HCT116 (cell line): ENCODE data around the gene KCNK18. TPM values are rescaled to one million over a fixed set of nuclear protein-coding genes. Genes with fewer than 3 reads are reported as not detected.

ENCODE experiments used
- ATAC-seq: fragments of 200-7000 bp; cut with Tn5 transposase; 2 replicates; pipeline ENCODE4 v1.9.1; 2020; ENCODE audit warnings: mild to moderate bottlenecking, moderate library complexity
- BruUV-seq: library from RNA; stranded (reverse); fragments of 400-500 nt; replicated peaks from 2 replicates; lab custom pipeline; 2021; lab: Mats Ljungman, UMichigan
- CTCF ChIA-PET: fragments of 300-600 bp; sonication (Branson Sonifier 250); formaldehyde crosslinking; loops from one replicate; lab custom pipeline; 2021; ENCODE audit warnings: antibody characterized with exemption; lab: Charles Lee
- POLR2A ChIA-PET: fragments of 300-600, 350-600 bp; sonication (Branson Sonifier 250); formaldehyde crosslinking; loops from one replicate; lab custom pipeline; 2021; ENCODE audit warnings: antibody characterized with exemption; lab: Charles Lee
- RAD21 ChIA-PET, 2 experiments: fragments of 300-600 bp; sonication (Branson Sonifier 250); formaldehyde crosslinking; loops; one replicate each; lab custom pipeline; 2023; ENCODE audit warnings: low total read pairs in 2 of 2; ENCODE audit not compliant: uncharacterized antibody in 2 of 2, unreplicated experiment in 2 of 2, low non-redundant PET in 1 of 2; lab: Charles Lee
- DNase-seq: peaks from one replicate; pipeline ENCODE4 v3.0.0-alpha.2; 2010; ENCODE audit warnings: low read depth, low spot score
- H2AFZ ChIP-seq: fragments of 200-600 bp; shearing (Covaris generic), sonication (generic); 2 replicates; pipeline ENCODE4 v1.6.1; 2017; ENCODE audit warnings: low read depth, mixed run types, mixed read lengths, antibody characterized with exemption, low read length; ENCODE audit not compliant: poor library complexity, severe bottlenecking
- H3K27ac ChIP-seq: 2 replicates; pipeline ENCODE4 v1.5.1; 2012; ENCODE audit warnings: low read depth, low read length
- H3K27me3 ChIP-seq: fragments of 200-600 bp; sonication (generic); 2 replicates; pipeline ENCODE4 v1.6.1; 2016; ENCODE audit warnings: mixed run types, low read length, mixed read lengths; ENCODE audit not compliant: insufficient read depth
- H3K36me3 ChIP-seq, 2 experiments: fragments of 200-500 bp in 1 of 2; fragments of 200-600 bp in 1 of 2; sonication (Bioruptor generic) in 1 of 2; sonication (generic) in 1 of 2; 2 replicates each; pipeline versions ENCODE4 v1.5.1 to v1.6.1; 2014 to 2016; ENCODE audit warnings: low read length in 2 of 2, inconsistent platforms in 1 of 2, mixed read lengths in 1 of 2, mixed run types in 1 of 2; ENCODE audit not compliant: insufficient read depth in 2 of 2, control insufficient read depth in 1 of 2
- H3K4me1 ChIP-seq, 2 experiments: fragments of 200-600 bp in 1 of 2; sonication (generic) in 1 of 2; 2 replicates each; pipeline versions ENCODE4 v1.5.1 to v1.6.1; 2012 to 2017; ENCODE audit warnings: low read length in 2 of 2, inconsistent platforms in 1 of 2, mild to moderate bottlenecking in 1 of 2, mixed read lengths in 1 of 2, mixed run types in 1 of 2, moderate library complexity in 1 of 2; ENCODE audit not compliant: insufficient read depth in 2 of 2, control insufficient read depth in 1 of 2
- H3K4me2 ChIP-seq: fragments of 200-600 bp; sonication (generic); 2 replicates; pipeline ENCODE4 v1.6.1; 2017; ENCODE audit warnings: mixed run types, low read length, mixed read lengths
- H3K4me3 ChIP-seq, 2 experiments: fragments of 200-600 bp in 1 of 2; sonication (generic) in 1 of 2; replicated peaks in 1 of 2; 2 replicates each; pipeline ENCODE4 v1.5.1; 2011 to 2016; ENCODE audit warnings: low read length in 2 of 2, control low read depth in 1 of 2, low read depth in 1 of 2, mild to moderate bottlenecking in 1 of 2, mixed read lengths in 1 of 2, mixed run types in 1 of 2
- H3K79me2 ChIP-seq: fragments of 200-600 bp; sonication (generic); 2 replicates; pipeline ENCODE4 v1.6.1; 2017; ENCODE audit warnings: mild to moderate bottlenecking, mixed run types, low read length, moderate library complexity, mixed read lengths; ENCODE audit not compliant: insufficient read depth
- H3K9ac ChIP-seq: fragments of 200-600 bp; sonication (generic); 2 replicates; pipeline ENCODE4 v1.6.1; 2016; ENCODE audit warnings: low read length, mixed read lengths
- H3K9me2 ChIP-seq: fragments of 200-600 bp; sonication (generic), shearing (Covaris generic); 2 replicates; pipeline ENCODE4 v1.6.1; 2017; ENCODE audit warnings: mixed run types, mild to moderate bottlenecking, moderate library complexity; ENCODE audit not compliant: insufficient read depth
- H3K9me3 ChIP-seq, 2 experiments: fragments of 200-500 bp in 1 of 2; fragments of 200-600 bp in 1 of 2; sonication (Bioruptor generic) in 1 of 2; sonication (generic) in 1 of 2; 2 replicates each; pipeline ENCODE4 v1.6.1; 2014 to 2017; ENCODE audit warnings: low read length in 2 of 2, mixed read lengths in 2 of 2, inconsistent platforms in 1 of 2, low read depth in 1 of 2, mild to moderate bottlenecking in 1 of 2, mixed run types in 1 of 2, moderate library complexity in 1 of 2; ENCODE audit not compliant: control insufficient read depth in 1 of 2, insufficient read depth in 1 of 2
- H4K20me1 ChIP-seq: fragments of 200-600 bp; sonication (generic), shearing (Covaris generic); 2 replicates; pipeline ENCODE4 v1.6.1; 2017; ENCODE audit warnings: mixed run types, mild to moderate bottlenecking, moderate library complexity; ENCODE audit not compliant: insufficient read depth
- CBX3 ChIP-seq: IDR thresholded peaks from 2 replicates; pipeline ENCODE4 v1.6.1; 2012; ENCODE audit warnings: low read depth
- CTCF ChIP-seq, 3 experiments: fragments of 200-600 bp in 1 of 3; sonication (generic) in 1 of 3; IDR thresholded peaks in 2 of 3; conservative IDR thresholded peaks in 1 of 3; 2 replicates each; pipeline ENCODE4 v1.5.1; 2012 to 2017; ENCODE audit warnings: low read depth in 2 of 3, low read length in 2 of 3, antibody characterized with exemption in 1 of 3, borderline replicate concordance in 1 of 3, control low read depth in 1 of 3, mild to moderate bottlenecking in 1 of 3, mixed read lengths in 1 of 3, mixed run types in 1 of 3, moderate library complexity in 1 of 3; ENCODE audit not compliant: insufficient read depth in 1 of 3
- EZH2phosphoT487 ChIP-seq: fragments of 200-600 bp; IDR thresholded peaks from 2 replicates; pipeline ENCODE4 v1.6.1; 2018; ENCODE audit warnings: antibody characterized with exemption, borderline replicate concordance
- POLR2AphosphoS5 ChIP-seq: IDR thresholded peaks from 2 replicates; pipeline ENCODE4 v1.6.1; 2011; ENCODE audit warnings: mild to moderate bottlenecking, low read depth, low read length, moderate library complexity
- REST ChIP-seq: IDR thresholded peaks from 2 replicates; pipeline ENCODE4 v1.6.1; 2012; ENCODE audit warnings: low read depth
- YY1 ChIP-seq: IDR thresholded peaks from 2 replicates; pipeline ENCODE4 v1.6.1; 2011; ENCODE audit warnings: low read length, low read depth, moderate library complexity, mild to moderate bottlenecking; ENCODE audit not compliant: insufficient replicate concordance; ENCODE audit errors: extremely low read depth
- intact Hi-C: fragments of 100-400 bp; cut with micrococcal nuclease; formaldehyde crosslinking; loops from 2 replicates; pipeline ENCODE4 v1.10.0; 2022
- total RNA-seq: library from RNA; stranded (reverse); gene quantifications from one replicate; pipeline ENCODE4 v1.2.1, GENCODE V29; 2021; ENCODE audit not compliant: unreplicated experiment

The KCNK18 gene
- total RNA-seq, 1 experiment from 2014 or later, result not detected

- no peak within 1 kb of the TSS for H3K9ac ChIP-seq
- no peak for TF ChIP-seq YY1
- no peak for TF ChIP-seq EZH2phosphoT487
- TF ChIP-seq POLR2AphosphoS5, result no peak
- no peak for TF ChIP-seq CTCF (IDR thresholded peaks at IDR 0.05 in 2 of 3, conservative IDR thresholded peaks at IDR 0.05 in 1 of 3; ENCODE audit: borderline replicate concordance in 1 of 3, insufficient read depth in 1 of 3, low read depth in 2 of 3, low read length in 2 of 3)
- TF ChIP-seq REST, result no peak
- TF ChIP-seq CBX3, result no peak
- no peaks in the 10 kb centered on the region for H3K36me3 ChIP-seq
- no TSS peak for BruUV-seq
- no peak for ATAC-seq
- no peak within 1 kb of the TSS for H3K27ac ChIP-seq
- intact Hi-C loops, result no loop called here
- no peak for DNase-seq
- no peaks in the 10 kb centered on the region for H3K9me3 ChIP-seq
- ChIA-PET RAD21 (interaction anchor here in 1 of 2 experiments (1.0 kb wide), 1 partner anchor 24 kb away, joined by 5 read pairs; no protein-coding TSS in a partner anchor), CTCF (no interaction called here), POLR2A (no interaction called here)
- no peaks in the 10 kb centered on the region for H3K79me2 ChIP-seq
- H3K4me3 ChIP-seq, result no peak within 1 kb of the TSS
- no peak within 1 kb of the TSS for H2AFZ ChIP-seq
- H3K27me3 ChIP-seq, result 0 out of 2 replicates have a peak, but pooled peaks cover 8% of the 10 kb centered on the region
- no peaks in the 10 kb centered on the region for H4K20me1 ChIP-seq
- no peaks in the 10 kb centered on the region for H3K9me2 ChIP-seq
- H3K4me1 ChIP-seq, result no peaks in the 10 kb centered on the region
- H3K4me2 ChIP-seq, result no peak within 1 kb of the TSS
These were observed 43.6 kb downstream of the KCNK18 start, which contains the start of gene SLC18A2 for GRCh38 chr10:117240621-117241529. SLC18A2 (plus strand) TSS chr10:117241114; CDS start chr10:117241694, 580 bp downstream.
